Posterior vena cava (tissue), 2 donors: ENCODE data around the gene DNAH7. TPM values are rescaled to one million over a fixed set of nuclear protein-coding genes. Genes with fewer than 3 reads are reported as not detected.

Experiments
- DNase-seq: peaks from one replicate; pipeline ENCODE4 v3.0.0-alpha.2; 2020; ENCODE audit warnings: low spot score
- intact Hi-C, 2 donors: fragments of 100-400 bp; cut with DNase I; formaldehyde crosslinking; loops; one replicate each; pipeline versions ENCODE4 v1.14.1 to v1.14.2; 2022 to 2023
- total RNA-seq, 2 donors: library from RNA; stranded (reverse); fragmentation: NEBNext Ultra II Directional; extraction: Animal tissue kit (Norgen Biotek cat#: 25700); gene quantifications; one replicate each; pipeline ENCODE4 v1.2.1, GENCODE V29; 2021
- donor health status: DM: yes; HTN: yes; CAD: no.
- donor health status: DM: yes; HTN: yes; CAD: no.

Gene DNAH7
- total RNA-seq, 2 donors from 2014 or later = 1.4 to 2.5 TPM

- intact Hi-C loops = loop anchor here in 1 of 2 donors (10.0 kb wide), 1 partner anchor 541 kb away; no protein-coding TSS in a partner anchor
- no peak for DNase-seq
Observed at GRCh38 chr2:196083601-196084000, 15.0 kb upstream of the DNAH7 start.

GRCh38 chr2:196080526-196080925 is 11.9 kb upstream of the DNAH7 start:
- intact Hi-C loops = loop anchor here in 1 of 2 donors (10.0 kb wide), 1 partner anchor 544 kb away; no protein-coding TSS in a partner anchor
- DNase-seq = no peak

- intact Hi-C loops = no loop called here
- no peak for DNase-seq
Observed at GRCh38 chr2:196079052-196079451, 10.4 kb upstream of the DNAH7 start.

GRCh38 chr2:196077821-196078220 is 9.2 kb upstream of the DNAH7 start:
- DNase-seq = no peak
- intact Hi-C loops = no loop called here

- intact Hi-C loops = no loop called here
- DNase-seq = no peak
Observed at GRCh38 chr2:196076778-196077568, 8.3 kb upstream of the DNAH7 start.

- intact Hi-C loops = no loop called here
- DNase-seq = no peak
Observed at GRCh38 chr2:196075196-196075595, 6.6 kb upstream of the DNAH7 start.

- no peak for DNase-seq
- intact Hi-C loops = no loop called here
Observed at GRCh38 chr2:196074631-196075030, 6.0 kb upstream of the DNAH7 start.

GRCh38 chr2:196073521-196073920 is 4.9 kb upstream of the DNAH7 start:
- DNase-seq = no peak
- intact Hi-C loops = no loop called here

- no peak for DNase-seq
- intact Hi-C loops = no loop called here
Observed at GRCh38 chr2:196067088-196067382, 1.6 kb downstream of the DNAH7 start.

- intact Hi-C loops = no loop called here
- no peak for DNase-seq
Observed at GRCh38 chr2:196066291-196067087, 2.1 kb downstream of the DNAH7 start.

GRCh38 chr2:196063773-196064172 is 4.9 kb downstream of the DNAH7 start:
- DNase-seq = peak; percentile 81
- intact Hi-C loops = no loop called here

GRCh38 chr2:196059491-196059960 is 9.1 kb downstream of the DNAH7 start:
- intact Hi-C loops = no loop called here
- DNase-seq = no peak

- intact Hi-C loops = no loop called here
- no peak for DNase-seq
Observed at GRCh38 chr2:196054631-196055030, 14.0 kb downstream of the DNAH7 start.

- no peak for DNase-seq
- intact Hi-C loops = no loop called here
Observed at GRCh38 chr2:196046123-196046917, 22.3 kb downstream of the DNAH7 start.

- intact Hi-C loops = no loop called here
- no peak for DNase-seq
Observed at GRCh38 chr2:196041786-196042185, 26.9 kb downstream of the DNAH7 start.

- intact Hi-C loops = no loop called here
- DNase-seq = no peak
Observed at GRCh38 chr2:196040218-196040617, 28.4 kb downstream of the DNAH7 start.

- intact Hi-C loops = loop anchor here in 1 of 2 donors (10.0 kb wide), 1 partner anchor 932 kb away; no protein-coding TSS in a partner anchor
- DNase-seq = no peak
Observed at GRCh38 chr2:196036442-196036841, 32.2 kb downstream of the DNAH7 start.

- no peak for DNase-seq
- intact Hi-C loops = no loop called here
Observed at GRCh38 chr2:196018037-196018436, 50.6 kb downstream of the DNAH7 start.

GRCh38 chr2:196012314-196012713 is 56.3 kb downstream of the DNAH7 start:
- intact Hi-C loops = no loop called here

GRCh38 chr2:196000551-196000950 is 68.1 kb downstream of the DNAH7 start:
- intact Hi-C loops = no loop called here
- no peak for DNase-seq

More at GRCh38 chr2:196012314-196012713, 56.3 kb downstream of the DNAH7 start:
- DNase-seq = no peak
